ENCODE data around the gene HSF2.

The HSF2 gene

GRCh38 chr6:122399055-122399347, 451 bp upstream of the HSF2 start:
- DNase-seq (ENCODE audit: low read depth in 2 of 3, low spot score in 2 of 3), result no peak

GRCh38 chr6:122400121-122400450, 634 bp downstream of the HSF2 start:
- peak in 1 of 3 experiments; percentile 5 for DNase-seq (ENCODE audit: low read depth in 2 of 3, low spot score in 2 of 3)

GRCh38 chr6:122400462-122401089, 1.1 kb downstream of the HSF2 start:
- DNase-seq (ENCODE audit: low read depth in 2 of 3, low spot score in 2 of 3), result no peak

GRCh38 chr6:122401104-122401503, 1.7 kb downstream of the HSF2 start:
- DNase-seq (ENCODE audit: low read depth in 2 of 3, low spot score in 2 of 3), result no peak

GRCh38 chr6:122404444-122404843, 5.0 kb downstream of the HSF2 start:
- DNase-seq (ENCODE audit: low read depth in 2 of 3, low spot score in 2 of 3), result no peak

- no peak for DNase-seq (ENCODE audit: low read depth in 2 of 3, low spot score in 2 of 3)
Measured at GRCh38 chr6:122405417-122405816, 6.0 kb downstream of the HSF2 start.

- no peak for DNase-seq (ENCODE audit: low read depth in 2 of 3, low spot score in 2 of 3)
Measured at GRCh38 chr6:122406187-122406586, 6.7 kb downstream of the HSF2 start.

- no peak for DNase-seq (ENCODE audit: low read depth in 2 of 3, low spot score in 2 of 3)
Measured at GRCh38 chr6:122407712-122408111, 8.3 kb downstream of the HSF2 start.

- no peak for DNase-seq (ENCODE audit: low read depth in 2 of 3, low spot score in 2 of 3)
Measured at GRCh38 chr6:122408240-122408639, 8.8 kb downstream of the HSF2 start.

GRCh38 chr6:122408702-122409458, 9.4 kb downstream of the HSF2 start:
- no peak for DNase-seq (ENCODE audit: low read depth in 2 of 3, low spot score in 2 of 3)

GRCh38 chr6:122412001-122412400, 12.5 kb downstream of the HSF2 start:
- DNase-seq (ENCODE audit: low read depth in 2 of 3, low spot score in 2 of 3), result no peak

GRCh38 chr6:122416825-122417224, 17.4 kb downstream of the HSF2 start:
- no peak for DNase-seq (ENCODE audit: low read depth in 2 of 3, low spot score in 2 of 3)

- no peak for DNase-seq (ENCODE audit: low read depth in 2 of 3, low spot score in 2 of 3)
Measured at GRCh38 chr6:122422003-122422402, 22.6 kb downstream of the HSF2 start.

GRCh38 chr6:122422614-122423267, 23.3 kb downstream of the HSF2 start:
- no peak for DNase-seq (ENCODE audit: low read depth in 2 of 3, low spot score in 2 of 3)

GRCh38 chr6:122423734-122424133, 24.3 kb downstream of the HSF2 start:
- no peak for DNase-seq (ENCODE audit: low read depth in 2 of 3, low spot score in 2 of 3)

- DNase-seq (ENCODE audit: low read depth in 2 of 3, low spot score in 2 of 3), result no peak
Measured at GRCh38 chr6:122426597-122426996, 27.1 kb downstream of the HSF2 start.

- DNase-seq (ENCODE audit: low read depth in 2 of 3, low spot score in 2 of 3), result no peak
Measured at GRCh38 chr6:122428781-122429180, 29.3 kb downstream of the HSF2 start.

GRCh38 chr6:122429323-122429722, 29.9 kb downstream of the HSF2 start:
- no peak for DNase-seq (ENCODE audit: low read depth in 2 of 3, low spot score in 2 of 3)

GRCh38 chr6:122431780-122432179, 32.3 kb downstream of the HSF2 start:
- DNase-seq (ENCODE audit: low read depth in 2 of 3, low spot score in 2 of 3), result no peak

- no peak for DNase-seq (ENCODE audit: low read depth in 2 of 3, low spot score in 2 of 3)
Measured at GRCh38 chr6:122432816-122433215, 33.4 kb downstream of the HSF2 start.

- DNase-seq (ENCODE audit: low read depth in 2 of 3, low spot score in 2 of 3), result no peak
Measured at GRCh38 chr6:122438975-122439374, 39.5 kb downstream of the HSF2 start.

GRCh38 chr6:122445274-122445673, 45.8 kb downstream of the HSF2 start:
- no peak for DNase-seq (ENCODE audit: low read depth in 2 of 3, low spot score in 2 of 3)

- DNase-seq (ENCODE audit: low read depth in 2 of 3, low spot score in 2 of 3), result no peak
Measured at GRCh38 chr6:122449069-122449468, 49.6 kb downstream of the HSF2 start.

All from activated CD8-positive, alpha-beta memory T cell treated with anti-CD3 and anti-CD28 coated beads for 48 hours (primary cell).